NB4 (cell line): Measurements from ENCODE around the gene RBPMS2.

Source experiments
- DNase-seq: peaks from one replicate; pipeline ENCODE4 v3.0.0; 2010; ENCODE audit warnings: low read depth
- H3K4me3 ChIP-seq: one replicate; pipeline ENCODE4 v1.5.1; 2011; ENCODE audit warnings: mild to moderate bottlenecking, low read depth, low read length, moderate library complexity
- MAX ChIP-seq: IDR thresholded peaks from 2 replicates; pipeline ENCODE4 v1.6.1; 2011; ENCODE audit warnings: low read depth, low read length
- MYC ChIP-seq: IDR thresholded peaks from 2 replicates; pipeline ENCODE4 v1.6.1; 2011; ENCODE audit warnings: low read depth, low read length
- POLR2A ChIP-seq: IDR thresholded peaks from 2 replicates; pipeline ENCODE4 v1.6.1; 2011; ENCODE audit warnings: mild to moderate bottlenecking; ENCODE audit not compliant: insufficient read length; ENCODE audit errors: extremely low read depth
- TF ChIP-seq, protein P1 (sequence below): IDR thresholded peaks from one replicate; pipeline ENCODE4 v1.5.1; 2012; ENCODE audit warnings: low read depth, low read length

RBPMS2 gene

DNA sequence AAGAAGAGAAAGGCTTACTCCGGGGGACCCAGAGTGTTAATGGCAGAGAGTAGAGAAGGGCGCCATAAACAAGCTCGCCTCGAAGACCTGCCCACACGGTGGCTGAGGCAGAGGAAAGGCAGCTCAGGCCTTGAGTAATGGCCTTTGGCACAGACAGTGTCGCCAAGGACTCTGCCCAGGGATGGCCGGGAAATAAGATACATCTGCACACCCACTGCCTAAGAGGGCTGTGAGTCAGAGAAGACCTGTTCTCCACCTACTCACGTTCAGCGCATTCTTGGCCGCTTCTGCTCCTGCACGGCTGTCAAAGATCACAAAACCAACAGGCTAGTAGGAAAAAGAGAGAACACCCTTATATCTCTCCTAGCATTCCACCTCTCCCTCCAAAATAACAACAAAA, 26.2 kb downstream of the RBPMS2 start:
- TF ChIP-seq POLR2A (no peak), MYC (no peak)
- TF ChIP-seq, protein P1, sequence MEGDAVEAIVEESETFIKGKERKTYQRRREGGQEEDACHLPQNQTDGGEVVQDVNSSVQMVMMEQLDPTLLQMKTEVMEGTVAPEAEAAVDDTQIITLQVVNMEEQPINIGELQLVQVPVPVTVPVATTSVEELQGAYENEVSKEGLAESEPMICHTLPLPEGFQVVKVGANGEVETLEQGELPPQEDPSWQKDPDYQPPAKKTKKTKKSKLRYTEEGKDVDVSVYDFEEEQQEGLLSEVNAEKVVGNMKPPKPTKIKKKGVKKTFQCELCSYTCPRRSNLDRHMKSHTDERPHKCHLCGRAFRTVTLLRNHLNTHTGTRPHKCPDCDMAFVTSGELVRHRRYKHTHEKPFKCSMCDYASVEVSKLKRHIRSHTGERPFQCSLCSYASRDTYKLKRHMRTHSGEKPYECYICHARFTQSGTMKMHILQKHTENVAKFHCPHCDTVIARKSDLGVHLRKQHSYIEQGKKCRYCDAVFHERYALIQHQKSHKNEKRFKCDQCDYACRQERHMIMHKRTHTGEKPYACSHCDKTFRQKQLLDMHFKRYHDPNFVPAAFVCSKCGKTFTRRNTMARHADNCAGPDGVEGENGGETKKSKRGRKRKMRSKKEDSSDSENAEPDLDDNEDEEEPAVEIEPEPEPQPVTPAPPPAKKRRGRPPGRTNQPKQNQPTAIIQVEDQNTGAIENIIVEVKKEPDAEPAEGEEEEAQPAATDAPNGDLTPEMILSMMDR, result no peak
- DNase-seq, result no peak
- H3K4me3 ChIP-seq, result no peak overlapping the region

- no peak overlapping the region for H3K4me3 ChIP-seq
- no peak for DNase-seq
- no peak for TF ChIP-seq MAX
These were observed 27.1 kb downstream of the RBPMS2 start for GRCh38 chr15:64748251-64748650.

DNA sequence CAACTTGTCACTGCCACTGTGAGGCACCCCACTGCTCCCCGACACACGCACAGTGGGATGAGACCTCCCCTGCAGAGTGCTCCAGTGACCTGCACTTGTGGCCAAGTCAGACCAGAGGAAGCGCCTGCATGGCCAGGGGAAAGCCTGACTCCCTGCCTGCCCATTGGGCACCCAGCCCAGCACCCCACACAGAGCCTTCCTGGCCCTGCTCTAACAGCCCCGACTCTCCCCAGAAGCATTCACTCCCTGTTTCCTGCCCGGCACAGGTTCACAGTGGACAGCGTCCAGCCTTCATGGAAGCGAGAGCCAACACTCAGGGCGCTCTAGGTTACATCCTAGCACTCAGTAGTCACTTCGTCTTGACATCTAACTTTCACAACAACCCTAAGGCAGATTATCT, 27.8 kb downstream of the RBPMS2 start:
- TF ChIP-seq MAX (no peak), MYC (no peak), POLR2A (no peak)
- TF ChIP-seq, protein P1, result no peak
- H3K4me3 ChIP-seq, result no peak overlapping the region
- DNase-seq, result no peak

- no peak for DNase-seq
- no peak overlapping the region for H3K4me3 ChIP-seq
- no peak for TF ChIP-seq MYC
- TF ChIP-seq MAX, result no peak
- TF ChIP-seq POLR2A, result no peak
These were observed 28.5 kb downstream of the RBPMS2 start for GRCh38 chr15:64746921-64747320.

GRCh38 chr15:64746356-64746755, 29.0 kb downstream of the RBPMS2 start:
- DNase-seq, result no peak
- no peak overlapping the region for H3K4me3 ChIP-seq
- TF ChIP-seq MAX (no peak), MYC (no peak), POLR2A (no peak)
- TF ChIP-seq, protein P1, result no peak

- no peak for DNase-seq
- no peak overlapping the region for H3K4me3 ChIP-seq
- TF ChIP-seq MAX (no peak), POLR2A (no peak), MYC (no peak)
- TF ChIP-seq, protein P1, result no peak
These were observed 31.7 kb downstream of the RBPMS2 start for GRCh38 chr15:64743691-64744090.

DNA sequence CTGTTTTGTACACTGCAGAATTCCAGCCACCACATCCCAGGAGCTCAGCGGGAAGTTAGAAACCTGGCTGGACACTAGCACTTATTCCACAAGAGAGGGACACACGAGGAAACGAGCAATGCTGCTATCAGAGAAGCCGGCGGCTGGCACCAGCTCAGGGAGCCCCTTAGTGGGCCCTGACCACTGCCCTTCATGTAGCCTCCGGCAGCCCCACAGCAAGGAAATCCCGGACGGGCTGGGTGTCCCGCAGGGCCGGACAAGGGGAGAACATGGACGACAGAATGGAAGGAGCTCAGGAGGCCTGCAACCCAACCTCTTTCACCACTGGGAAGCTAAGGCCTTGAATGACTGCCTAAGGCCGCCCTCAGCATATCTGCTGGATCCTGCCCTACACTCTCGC, 32.5 kb downstream of the RBPMS2 start:
- no peak overlapping the region for H3K4me3 ChIP-seq
- no peak for DNase-seq
- TF ChIP-seq POLR2A (no peak), MYC (no peak), MAX (no peak)
- TF ChIP-seq, protein P1, result no peak
